ENCODE data around the gene PLA2G10.
"Not testable (repeated sequence)": the region's sequence is repeated elsewhere in the genome, so short reads cannot be mapped to it uniquely, and the experiment has no call there.

GRCh38 chr16:14636951-14637240 lies 57.2 kb downstream of the PLA2G10 start:
- not testable (repeated sequence) for TF ChIP-seq CTCF (IDR thresholded peaks at IDR 0.05); ZFX (IDR thresholded peaks at IDR 0.05; ENCODE audit: borderline replicate concordance)
